ENCODE data around the gene SLC5A3. TPM values are rescaled to one million over a fixed set of nuclear protein-coding genes. Genes with fewer than 3 reads are reported as not detected.

SLC5A3 gene
- total RNA-seq, 4 donors from 2014 or later, result 14.3 to 30.1 (median 20.2) TPM

DNA sequence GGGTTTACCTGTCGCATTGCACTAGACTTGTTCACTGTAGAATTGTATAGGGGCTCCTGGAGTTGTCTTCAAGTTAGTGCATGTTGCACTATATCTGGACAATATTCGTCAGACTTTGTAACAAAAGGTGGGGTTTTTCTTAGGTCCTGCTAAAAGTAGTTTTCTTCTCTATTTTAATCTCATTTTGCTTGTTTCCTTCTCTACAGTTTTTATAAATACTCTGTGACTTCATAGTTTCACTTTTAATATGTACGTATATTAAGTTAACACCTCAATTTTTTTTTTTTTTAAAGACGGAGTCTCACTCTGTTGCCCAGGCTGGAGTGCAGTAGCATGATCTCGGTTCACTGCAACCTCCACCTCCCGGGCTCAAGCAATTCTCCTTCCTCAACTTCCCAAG lies 26.5 kb upstream of the SLC5A3 start:
- DNase-seq (ENCODE audit: low spot score) (no peak), ATAC-seq (ENCODE audit: low FRiP score) (no peak)
- TF ChIP-seq, protein P1, sequence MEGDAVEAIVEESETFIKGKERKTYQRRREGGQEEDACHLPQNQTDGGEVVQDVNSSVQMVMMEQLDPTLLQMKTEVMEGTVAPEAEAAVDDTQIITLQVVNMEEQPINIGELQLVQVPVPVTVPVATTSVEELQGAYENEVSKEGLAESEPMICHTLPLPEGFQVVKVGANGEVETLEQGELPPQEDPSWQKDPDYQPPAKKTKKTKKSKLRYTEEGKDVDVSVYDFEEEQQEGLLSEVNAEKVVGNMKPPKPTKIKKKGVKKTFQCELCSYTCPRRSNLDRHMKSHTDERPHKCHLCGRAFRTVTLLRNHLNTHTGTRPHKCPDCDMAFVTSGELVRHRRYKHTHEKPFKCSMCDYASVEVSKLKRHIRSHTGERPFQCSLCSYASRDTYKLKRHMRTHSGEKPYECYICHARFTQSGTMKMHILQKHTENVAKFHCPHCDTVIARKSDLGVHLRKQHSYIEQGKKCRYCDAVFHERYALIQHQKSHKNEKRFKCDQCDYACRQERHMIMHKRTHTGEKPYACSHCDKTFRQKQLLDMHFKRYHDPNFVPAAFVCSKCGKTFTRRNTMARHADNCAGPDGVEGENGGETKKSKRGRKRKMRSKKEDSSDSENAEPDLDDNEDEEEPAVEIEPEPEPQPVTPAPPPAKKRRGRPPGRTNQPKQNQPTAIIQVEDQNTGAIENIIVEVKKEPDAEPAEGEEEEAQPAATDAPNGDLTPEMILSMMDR (IDR thresholded peaks at IDR 0.05), result no peak

DNA sequence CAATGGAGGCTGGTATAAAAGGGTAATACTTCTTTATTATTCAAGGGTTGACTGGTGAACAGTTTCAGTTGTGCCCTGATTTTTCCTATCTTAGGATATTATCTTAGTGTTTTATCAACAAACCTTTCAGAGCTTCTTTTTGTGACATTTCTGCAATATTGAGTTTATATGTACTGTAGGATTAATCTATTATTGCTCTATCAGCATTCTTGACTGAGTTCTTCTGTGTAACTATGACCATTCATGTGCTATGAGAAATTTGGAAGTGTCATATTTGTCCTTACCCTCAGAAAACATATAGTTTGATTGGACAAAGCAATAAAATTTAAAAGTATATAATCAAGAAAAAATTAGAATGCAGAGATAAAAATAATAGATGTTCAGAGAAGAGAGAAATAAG lies 25.5 kb upstream of the SLC5A3 start:
- no peak for DNase-seq (ENCODE audit: low spot score)
- TF ChIP-seq, protein P1 (IDR thresholded peaks at IDR 0.05), result no peak
- ATAC-seq (ENCODE audit: low FRiP score), result no peak

DNA sequence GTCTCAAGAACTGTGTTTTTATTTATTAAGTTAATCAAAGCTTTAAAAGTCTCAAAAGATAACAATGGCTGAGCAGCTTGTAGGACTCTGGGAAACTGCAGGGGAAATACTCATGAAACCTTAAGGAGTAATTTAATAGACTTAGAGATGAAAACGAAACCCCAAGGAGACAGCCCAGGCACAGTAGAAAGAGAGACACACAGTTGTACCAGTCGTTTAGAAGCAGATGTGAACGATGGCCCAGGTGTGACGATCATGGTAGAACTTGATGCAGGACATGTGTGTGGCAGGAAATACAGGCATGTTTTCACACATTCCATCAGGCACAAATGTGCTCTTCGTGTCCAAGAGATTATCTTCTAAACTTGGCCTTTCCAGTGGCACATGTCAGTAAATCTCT lies 21.2 kb upstream of the SLC5A3 start:
- no peak for ATAC-seq (ENCODE audit: low FRiP score)
- DNase-seq (ENCODE audit: low spot score), result no peak
- TF ChIP-seq, protein P1 (IDR thresholded peaks at IDR 0.05), result no peak

- no peak for ATAC-seq (ENCODE audit: low FRiP score)
- no peak for DNase-seq (ENCODE audit: low spot score)
- TF ChIP-seq, protein P1 (IDR thresholded peaks at IDR 0.05), result no peak
Measured at GRCh38 chr21:34054259-34054658, 19.1 kb upstream of the SLC5A3 start.

DNA sequence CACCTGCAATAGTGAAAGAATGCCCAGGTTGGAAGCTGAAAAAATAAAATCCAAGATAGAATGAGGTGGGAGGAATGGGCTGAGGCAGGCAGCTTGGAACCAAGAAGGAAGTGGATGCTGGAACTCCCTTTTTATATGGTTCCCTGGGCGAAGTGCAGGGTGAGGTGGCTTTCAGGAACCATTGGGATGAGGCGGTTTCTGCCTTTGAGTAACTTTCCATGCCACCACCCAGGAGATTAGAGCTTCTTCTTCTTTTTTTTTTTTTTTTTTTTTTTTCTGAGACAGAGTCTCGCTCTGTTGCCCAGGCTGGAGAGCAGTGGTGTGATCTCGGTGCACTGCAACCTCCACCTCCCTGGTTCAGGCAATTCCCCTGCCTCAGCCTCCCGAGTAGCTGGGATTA lies 17.8 kb upstream of the SLC5A3 start:
- TF ChIP-seq, protein P1 (IDR thresholded peaks at IDR 0.05), result no peak
- ATAC-seq (ENCODE audit: low FRiP score), result no peak
- DNase-seq (ENCODE audit: low spot score), result no peak

- TF ChIP-seq, protein P1 (IDR thresholded peaks at IDR 0.05), result no peak
- ATAC-seq (ENCODE audit: low FRiP score) (no peak), DNase-seq (ENCODE audit: low spot score) (no peak)
Measured at GRCh38 chr21:34061983-34062382, 11.4 kb upstream of the SLC5A3 start.

DNA sequence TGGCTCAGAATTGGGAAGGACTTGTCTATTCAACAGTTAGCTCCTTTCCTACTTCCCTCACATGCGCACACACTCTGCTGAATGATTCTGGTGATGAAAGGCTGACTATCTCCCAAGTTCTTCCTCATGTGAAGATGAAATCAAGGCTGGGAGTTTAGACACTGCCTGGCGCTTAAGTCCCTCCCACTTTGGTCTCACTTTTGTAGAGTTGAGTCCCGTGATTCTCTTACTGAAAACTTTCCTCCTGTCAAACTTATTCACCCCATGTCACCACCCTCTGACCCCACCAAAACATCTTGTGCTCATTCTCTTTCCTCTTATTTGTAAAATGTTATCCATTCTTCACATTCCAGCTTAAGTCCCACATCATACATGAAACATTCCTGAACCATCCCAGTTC lies 8.4 kb upstream of the SLC5A3 start:
- no peak for ATAC-seq (ENCODE audit: low FRiP score)
- TF ChIP-seq, protein P1 (IDR thresholded peaks at IDR 0.05), result no peak

More for the DNA sequence above, 8.4 kb upstream of the SLC5A3 start:
- DNase-seq (ENCODE audit: low spot score), result no peak
